NT2/D1 (cell line): ENCODE measurements around the gene B4GALNT1.
"Not testable (repeated sequence)": the region's sequence is repeated elsewhere in the genome, so short reads cannot be mapped to it uniquely, and the experiment has no call there.

Experiments used
- DNase-seq: peaks from one replicate; pipeline ENCODE4 v3.0.0-alpha.2; 2011; ENCODE audit warnings: low read depth, low spot score
- H3K27me3 ChIP-seq: 2 replicates; pipeline ENCODE4 v1.6.0; 2011; ENCODE audit warnings: mild to moderate bottlenecking; ENCODE audit not compliant: insufficient read length, insufficient read depth
- H3K36me3 ChIP-seq: 2 replicates; pipeline ENCODE4 v1.6.1; 2011; ENCODE audit warnings: mild to moderate bottlenecking, low read length, mixed read lengths; ENCODE audit not compliant: insufficient read depth, insufficient read length
- H3K4me1 ChIP-seq: 2 replicates; pipeline ENCODE4 v1.5.1; 2011; ENCODE audit not compliant: insufficient read depth, insufficient read length
- H3K4me3 ChIP-seq: 2 replicates; pipeline ENCODE4 v1.5.1; 2011; ENCODE audit warnings: low read depth; ENCODE audit not compliant: insufficient read length
- H3K9ac ChIP-seq: 2 replicates; pipeline ENCODE4 v1.6.0; 2011; ENCODE audit warnings: low read depth; ENCODE audit not compliant: insufficient read length
- H3K9me3 ChIP-seq: 2 replicates; pipeline ENCODE4 v1.5.1; 2011; ENCODE audit warnings: mild to moderate bottlenecking, low read length; ENCODE audit not compliant: insufficient read depth
- SUZ12 ChIP-seq: IDR thresholded peaks from 2 replicates; pipeline ENCODE4 v1.6.1; 2011; ENCODE audit not compliant: insufficient read length, insufficient read depth; ENCODE audit errors: extremely low read depth
- YY1 ChIP-seq: IDR thresholded peaks from 2 replicates; pipeline ENCODE4 v1.6.1; 2011; ENCODE audit not compliant: insufficient read length, insufficient read depth
- ZNF274 ChIP-seq: IDR thresholded peaks from 2 replicates; pipeline ENCODE4 v1.6.1; 2011; ENCODE audit warnings: mild to moderate bottlenecking, low read depth, low read length

B4GALNT1 gene

DNA sequence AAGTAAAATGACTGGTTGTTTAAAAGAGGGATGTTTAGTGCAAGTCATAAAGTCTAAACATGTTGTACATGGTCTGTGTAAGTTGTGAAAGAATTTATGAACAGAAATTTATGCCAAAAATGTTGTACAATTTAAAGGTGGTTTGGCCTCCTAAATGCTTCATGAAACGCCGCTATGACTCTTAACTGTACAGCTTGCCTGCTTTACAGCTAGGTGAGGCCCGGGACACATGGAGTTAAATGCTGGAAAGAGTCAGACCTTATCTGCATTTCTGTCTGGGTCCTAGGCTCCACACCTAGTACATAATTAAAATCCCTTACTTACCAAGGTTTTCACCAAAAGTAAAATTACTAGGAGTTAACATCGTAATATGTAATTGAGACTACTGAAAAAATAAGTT lies 28.4 kb upstream of the B4GALNT1 start:
- Histone ChIP-seq H3K36me3 (no peaks in the 10 kb centered on the region), H3K4me1 (no peaks in the 10 kb centered on the region), H3K9ac (no peak overlapping the region), H3K9me3 (peaks cover 62% of the 10 kb centered on the region), H3K4me3 (no peak overlapping the region), H3K27me3 (no peaks in the 10 kb centered on the region)
- no peak for TF ChIP-seq YY1
- no peak for TF ChIP-seq ZNF274
- TF ChIP-seq SUZ12: no peak
- DNase-seq: no peak

DNA sequence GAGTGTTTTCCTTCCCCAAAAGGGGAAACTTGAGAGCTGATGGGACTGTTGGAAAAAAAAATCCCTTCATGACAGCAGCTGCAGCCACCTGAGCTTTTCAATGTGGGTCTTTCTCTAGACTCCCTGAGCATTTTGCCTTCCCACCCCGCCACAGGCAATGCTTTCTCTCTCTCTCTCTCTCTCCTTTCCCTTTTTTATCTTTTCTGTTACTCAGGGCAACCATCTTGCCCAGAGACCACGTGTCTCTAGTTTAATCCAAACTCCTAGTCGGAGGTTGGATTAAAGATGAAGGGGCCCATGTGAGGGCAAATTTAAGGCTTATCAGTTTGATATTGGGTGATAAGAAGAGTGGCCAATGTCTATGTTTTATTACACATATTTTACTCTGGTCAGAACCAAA lies 25.9 kb upstream of the B4GALNT1 start:
- DNase-seq: no peak
- Histone ChIP-seq H3K4me1 (no peaks in the 10 kb centered on the region), H3K4me3 (no peak overlapping the region), H3K9me3 (peaks cover 66% of the 10 kb centered on the region), H3K9ac (no peak overlapping the region), H3K27me3 (no peaks in the 10 kb centered on the region), H3K36me3 (no peaks in the 10 kb centered on the region)
- TF ChIP-seq SUZ12 (no peak), YY1 (no peak), ZNF274 (no peak)

DNA sequence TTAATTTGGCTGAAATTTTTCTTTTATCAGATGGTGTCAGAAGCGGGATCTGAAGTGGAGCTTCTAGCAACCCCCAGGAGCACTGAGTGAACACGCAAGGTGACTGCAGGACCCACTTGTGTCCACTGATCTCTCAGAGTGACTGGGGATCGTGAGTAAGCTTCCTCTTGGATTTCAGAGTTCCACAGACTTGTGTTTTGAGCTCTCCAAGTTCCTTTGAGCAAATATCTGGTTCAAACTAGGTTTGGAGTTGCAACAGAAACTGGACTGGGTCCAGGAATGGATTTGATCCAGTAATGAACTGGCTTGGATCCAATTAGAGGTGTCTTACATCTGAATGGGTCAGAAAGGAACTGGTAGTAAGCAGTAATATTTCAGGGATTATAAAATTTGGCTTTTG lies 24.7 kb upstream of the B4GALNT1 start:
- no peaks in the 10 kb centered on the region for H3K36me3 ChIP-seq
- H3K27me3 ChIP-seq: no peaks in the 10 kb centered on the region
- no peak overlapping the region for H3K4me3 ChIP-seq
- no peak for DNase-seq
- no peak overlapping the region for H3K9ac ChIP-seq
- no peaks in the 10 kb centered on the region for H3K4me1 ChIP-seq
- no peak for TF ChIP-seq SUZ12
- no peak for TF ChIP-seq ZNF274
- TF ChIP-seq YY1: no peak
- H3K9me3 ChIP-seq: peaks cover 57% of the 10 kb centered on the region

DNA sequence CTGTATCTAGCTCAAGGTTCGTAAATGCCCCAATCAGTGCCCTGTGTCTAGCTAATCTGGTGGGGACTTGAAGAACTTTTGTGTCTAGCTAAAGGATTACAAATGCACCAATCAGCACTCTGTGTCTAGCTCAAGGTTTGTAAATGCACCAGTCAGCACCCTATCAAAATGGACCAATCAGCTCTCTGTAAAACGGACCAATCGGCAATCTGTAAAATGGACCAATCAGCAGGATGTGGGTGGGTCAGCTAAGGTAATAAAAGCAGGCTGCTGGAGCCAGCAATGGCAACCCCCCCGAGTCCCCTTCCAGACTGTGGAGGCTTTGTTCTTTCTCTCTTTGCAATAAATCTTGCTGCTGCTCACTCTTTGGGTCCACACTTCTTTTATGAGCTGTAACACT lies 23.4 kb upstream of the B4GALNT1 start:
- DNase-seq, H3K36me3 ChIP-seq, H3K9ac ChIP-seq, H3K4me3 ChIP-seq, H3K27me3 ChIP-seq, H3K4me1 ChIP-seq: not testable (repeated sequence)
- H3K9me3 ChIP-seq: peaks cover 43% of the 10 kb centered on the region

DNA sequence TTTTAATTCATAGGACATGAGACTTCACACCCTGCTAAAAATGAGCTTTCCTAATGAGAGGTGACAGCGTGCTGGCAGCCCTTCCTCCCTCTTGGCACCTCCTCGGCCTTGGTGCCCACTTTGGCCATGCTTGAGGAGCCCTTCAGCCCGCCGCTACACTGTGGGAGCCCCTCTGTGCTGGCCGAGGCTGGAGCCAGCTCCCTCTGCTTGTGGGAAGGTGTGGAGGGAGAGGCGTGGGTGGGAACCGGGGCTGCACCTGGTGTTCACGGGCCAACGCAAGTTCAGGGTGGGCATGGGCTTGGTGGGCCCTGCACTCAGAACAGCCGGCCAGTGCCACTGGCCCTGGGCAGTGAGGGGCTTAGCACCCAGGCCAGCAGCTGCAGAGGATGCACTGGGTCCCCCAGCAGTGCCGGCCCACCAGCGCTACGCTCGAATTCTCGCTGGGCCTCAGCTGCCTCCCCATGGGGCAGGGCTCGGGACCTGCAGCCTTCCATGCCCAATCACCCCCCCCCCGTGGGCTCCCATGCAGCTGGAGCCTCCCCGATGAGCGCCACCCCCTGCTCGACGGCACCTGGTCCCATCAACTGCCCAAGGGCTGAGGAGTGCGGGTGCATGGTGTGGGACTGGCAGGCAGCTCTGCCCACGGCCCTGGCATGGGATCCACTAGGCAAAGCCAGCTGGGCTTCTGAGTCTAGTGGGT lies 22.7 kb upstream of the B4GALNT1 start:
- H3K9ac ChIP-seq: no peak overlapping the region
- H3K36me3 ChIP-seq: no peaks in the 10 kb centered on the region
- no peaks in the 10 kb centered on the region for H3K27me3 ChIP-seq
- no peak overlapping the region for H3K4me3 ChIP-seq
- no peaks in the 10 kb centered on the region for H3K4me1 ChIP-seq
- peaks cover 36% of the 10 kb centered on the region for H3K9me3 ChIP-seq
- no peak for TF ChIP-seq ZNF274
- TF ChIP-seq SUZ12: no peak
- no peak for TF ChIP-seq YY1
- DNase-seq: no peak

DNA sequence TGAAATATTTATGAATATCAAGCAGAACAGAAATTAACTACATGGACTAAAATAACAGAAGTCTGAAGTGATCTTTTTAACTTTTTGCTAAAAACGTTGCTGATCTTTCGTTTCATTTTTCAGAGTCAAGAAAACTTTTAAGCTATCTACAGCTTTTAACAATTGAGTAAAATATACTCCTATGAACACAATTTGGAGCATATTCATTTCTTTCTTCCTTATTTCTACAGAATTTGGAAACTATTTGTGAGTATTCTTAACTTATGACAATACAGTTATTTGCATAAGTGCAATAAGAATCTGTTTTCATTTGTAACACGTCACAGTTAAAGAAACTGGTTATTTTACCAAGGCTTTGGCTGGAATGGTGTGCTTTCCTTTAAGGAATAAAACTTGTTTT lies 21.0 kb upstream of the B4GALNT1 start:
- no peak for DNase-seq
- H3K9me3 ChIP-seq: peaks cover 22% of the 10 kb centered on the region; the same call in 1 of the 2 replicates
- no peaks in the 10 kb centered on the region for H3K4me1 ChIP-seq
- H3K36me3 ChIP-seq: no peaks in the 10 kb centered on the region
- H3K4me3 ChIP-seq: no peak overlapping the region
- no peaks in the 10 kb centered on the region for H3K27me3 ChIP-seq
- TF ChIP-seq ZNF274: no peak
- no peak for TF ChIP-seq SUZ12
- TF ChIP-seq YY1: no peak
- no peak overlapping the region for H3K9ac ChIP-seq

DNA sequence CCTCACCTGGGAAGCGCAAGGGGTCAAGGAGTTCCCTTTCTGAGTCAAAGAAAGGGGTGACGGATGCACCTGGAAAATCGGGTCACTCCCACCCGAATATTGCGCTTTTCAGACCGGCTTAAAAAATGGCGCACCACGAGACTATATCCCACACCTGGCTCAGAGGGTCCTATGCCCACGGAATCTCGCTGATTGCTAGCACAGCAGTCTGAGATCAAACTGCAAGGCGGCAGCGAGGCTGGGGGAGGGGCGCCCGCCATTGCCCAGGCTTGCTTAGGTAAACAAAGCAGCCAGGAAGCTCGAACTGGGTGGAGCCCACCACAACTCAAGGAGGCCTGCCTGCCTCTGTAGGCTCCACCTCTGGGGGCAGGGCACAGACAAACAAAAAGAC lies 13.7 kb upstream of the B4GALNT1 start:
- H3K9ac ChIP-seq, H3K4me1 ChIP-seq, H3K36me3 ChIP-seq, H3K4me3 ChIP-seq, H3K27me3 ChIP-seq, DNase-seq: not testable (repeated sequence)
- H3K9me3 ChIP-seq: peaks cover 45% of the 10 kb centered on the region

DNA sequence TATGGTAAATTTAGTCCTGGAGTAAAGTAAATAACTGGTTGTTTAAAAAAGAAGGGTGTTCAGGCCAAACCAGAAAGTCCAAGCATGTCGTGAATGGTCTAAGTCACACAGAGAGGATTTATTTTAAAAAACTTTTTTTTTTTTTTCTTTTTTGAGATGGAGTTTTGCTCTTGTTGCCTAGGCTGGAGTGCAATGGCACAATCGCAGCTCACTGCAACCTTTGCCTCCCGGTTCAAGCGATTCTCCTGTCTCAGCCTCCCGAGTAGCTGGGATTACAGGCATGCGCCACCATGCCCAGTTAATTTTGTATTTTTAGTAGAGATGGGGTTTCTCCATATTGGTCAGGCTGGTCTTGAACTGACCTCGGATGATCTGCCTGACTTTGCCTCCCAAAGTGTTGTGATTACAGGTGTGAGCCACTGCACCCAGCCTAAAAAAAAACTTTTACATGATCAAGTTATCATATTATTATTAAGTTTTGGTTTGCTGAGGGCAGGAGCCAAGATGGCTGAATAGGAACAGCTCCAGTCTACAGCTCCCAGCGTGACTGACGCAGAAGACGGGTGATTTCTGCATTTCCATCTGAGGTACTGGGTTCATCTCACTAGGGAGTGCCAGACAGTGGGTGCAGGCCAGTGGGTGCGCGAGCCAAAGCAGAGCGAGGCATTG lies 13.1 kb upstream of the B4GALNT1 start:
- DNase-seq: peak; percentile 55

More for the DNA sequence above, 13.1 kb upstream of the B4GALNT1 start:
- not testable (repeated sequence) for H3K9ac ChIP-seq, H3K4me3 ChIP-seq, H3K36me3 ChIP-seq, H3K4me1 ChIP-seq, H3K27me3 ChIP-seq
- H3K9me3 ChIP-seq: peaks cover 50% of the 10 kb centered on the region
